GM21528 (cell line): ENCODE measurements around the gene FBXW11.

Experiments
- ATAC-seq: cut with Tn5 transposase; IDR thresholded peaks from one replicate; pipeline ENCODE4 v1.9.1; 2021; ENCODE audit warnings: mild to moderate bottlenecking, moderate library complexity; ENCODE audit not compliant: unreplicated experiment, low FRiP score

The FBXW11 gene

GRCh38 chr5:171986772-171987171 is 19.7 kb downstream of the FBXW11 start:
- no peak for ATAC-seq

DNA sequence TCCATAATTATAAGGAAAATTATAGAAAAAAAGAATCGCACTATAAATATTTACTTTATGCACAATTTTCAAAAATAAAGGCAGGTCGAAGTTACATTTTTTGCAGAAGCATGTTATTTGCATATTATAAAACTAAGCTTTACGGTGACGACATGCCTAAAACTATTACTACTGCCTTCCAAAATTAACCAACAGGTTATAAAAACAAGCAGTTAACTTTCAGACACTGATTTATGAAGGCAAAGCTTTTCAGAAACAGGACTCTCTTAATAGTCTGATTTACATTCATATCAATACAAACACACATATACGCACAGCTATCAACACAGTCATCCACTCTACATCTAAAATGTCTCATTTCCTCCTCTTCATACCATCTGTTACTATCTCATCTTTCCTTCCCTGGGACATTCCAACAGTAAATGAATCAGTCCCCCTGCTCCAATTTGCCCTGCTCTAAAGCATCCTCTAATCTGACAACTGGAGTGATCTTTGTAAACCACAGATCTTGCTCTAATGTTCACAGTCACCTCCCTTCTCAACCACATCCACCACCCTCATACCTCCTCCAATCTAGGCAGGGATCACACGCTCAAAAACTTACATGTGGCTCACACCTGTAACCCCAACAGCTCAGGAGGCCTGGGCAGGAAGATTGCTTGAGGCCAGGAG is 21.6 kb downstream of the FBXW11 start:
- no peak for ATAC-seq

DNA sequence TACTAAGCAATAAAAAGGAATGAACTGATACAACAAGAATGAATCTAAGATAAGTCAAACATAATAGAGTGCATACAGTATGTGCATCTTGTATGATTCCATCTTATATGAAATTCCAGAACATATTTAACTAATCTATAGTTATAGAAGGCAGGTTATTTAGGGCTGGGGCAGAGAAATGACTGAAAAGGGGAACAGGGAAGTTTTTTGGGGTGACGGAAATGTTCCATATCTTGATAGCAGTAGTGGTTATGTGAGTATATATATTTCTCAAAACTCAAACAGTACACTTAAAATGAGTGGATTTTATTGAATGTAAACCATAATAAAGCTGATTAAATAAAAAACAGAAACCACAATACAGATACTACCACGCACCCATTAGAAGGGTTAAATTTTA is 24.6 kb downstream of the FBXW11 start:
- ATAC-seq = no peak

DNA sequence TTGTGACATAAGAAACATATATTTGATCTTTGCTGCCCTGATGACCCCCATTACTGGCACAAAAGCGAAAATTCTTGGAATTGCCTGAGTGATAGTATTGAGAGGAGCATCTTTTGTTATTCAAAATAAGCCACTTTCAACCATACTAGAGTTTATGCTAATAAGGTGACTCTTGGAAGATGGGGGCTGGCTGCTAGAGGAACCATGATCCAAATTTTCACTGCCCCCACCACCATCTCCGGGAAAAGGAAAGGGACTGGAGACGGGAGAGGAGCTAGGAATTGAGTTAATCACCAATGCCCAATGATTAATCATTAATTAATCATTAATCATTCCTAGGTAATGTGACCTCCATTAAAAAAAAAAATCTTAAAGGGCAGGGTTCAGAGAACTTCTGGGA is 25.6 kb downstream of the FBXW11 start:
- no peak for ATAC-seq

DNA sequence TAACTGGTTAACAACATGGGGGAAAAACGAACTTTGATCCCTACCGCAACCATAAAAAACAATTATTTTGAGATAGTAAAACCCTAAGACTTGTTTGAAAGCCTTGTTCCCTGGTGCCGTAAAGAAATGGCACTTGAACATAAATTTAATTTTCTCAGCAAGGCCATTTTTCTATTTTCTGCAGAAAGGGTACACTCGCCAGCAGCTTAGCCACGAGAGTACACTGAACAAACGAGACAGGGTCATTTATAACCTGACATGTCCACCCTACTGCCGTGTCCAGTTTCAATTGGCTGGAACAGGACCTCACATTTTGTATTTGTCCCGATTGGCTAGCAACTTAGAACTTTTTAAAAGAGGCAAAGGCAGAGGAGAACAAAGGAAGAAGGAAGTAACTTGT is 26.8 kb downstream of the FBXW11 start:
- no peak for ATAC-seq

GRCh38 chr5:171978519-171978918 is 27.9 kb downstream of the FBXW11 start:
- ATAC-seq = peak; percentile 51

DNA sequence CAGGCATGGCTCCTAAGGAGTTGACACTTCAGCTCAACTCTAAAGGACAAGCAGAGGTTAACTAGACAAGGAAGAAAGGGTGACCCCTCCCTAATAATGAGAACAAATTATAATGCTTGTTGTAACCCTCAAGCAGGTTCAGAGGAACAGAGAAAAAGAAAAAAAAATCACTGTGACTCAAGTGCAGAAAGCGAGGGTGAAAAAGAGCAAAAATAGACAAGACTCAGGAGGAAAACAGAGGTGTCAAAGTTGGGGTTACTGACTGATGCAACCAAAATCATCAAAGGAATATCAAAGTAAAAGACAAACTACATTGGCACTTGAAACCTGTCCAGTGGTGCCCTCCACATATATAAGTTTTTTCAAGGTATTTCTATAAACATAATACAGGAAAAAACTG is 28.4 kb downstream of the FBXW11 start:
- ATAC-seq = peak; percentile 31

- ATAC-seq = peak; percentile 25
Measured at GRCh38 chr5:171977244-171977950, 29.0 kb downstream of the FBXW11 start.

DNA sequence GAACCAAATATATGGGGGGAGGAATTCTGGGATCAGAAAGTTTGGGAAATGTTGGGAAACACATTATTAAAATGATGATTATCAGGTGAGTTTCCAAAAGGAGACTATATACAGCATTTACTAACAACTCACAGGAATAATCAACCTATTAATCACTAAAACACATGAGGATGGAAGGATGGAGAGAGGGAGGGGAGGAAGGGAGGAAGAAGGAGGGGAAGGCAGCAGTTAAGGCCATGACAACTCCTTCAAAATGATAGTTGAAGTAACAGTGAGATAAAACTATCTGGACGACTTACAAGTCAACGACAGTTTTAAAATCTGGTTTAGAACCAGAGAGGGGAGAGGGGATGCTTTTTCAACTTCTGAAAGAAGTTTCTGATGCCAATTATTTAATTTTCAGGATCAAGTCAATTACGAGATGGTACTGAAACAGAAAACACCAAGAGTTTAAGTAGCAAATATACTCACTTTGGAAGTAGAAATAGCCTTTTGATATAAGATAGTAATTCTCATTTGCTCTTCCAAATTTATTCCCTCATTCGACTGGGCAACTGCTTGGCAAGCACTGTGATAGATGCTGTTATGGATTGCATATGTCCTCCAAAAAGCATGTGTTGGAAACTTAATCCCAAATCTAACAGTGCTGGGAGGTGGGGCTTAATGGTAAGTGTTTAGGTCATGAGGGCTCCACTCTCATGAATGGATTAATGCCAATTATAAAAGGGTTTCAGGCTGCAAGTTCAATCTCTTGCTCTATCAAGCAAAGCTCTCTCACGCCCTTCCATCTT is 30.4 kb downstream of the FBXW11 start:
- no peak for ATAC-seq

- ATAC-seq = no peak
Measured at GRCh38 chr5:171975262-171975876, 31.1 kb downstream of the FBXW11 start.

GRCh38 chr5:171970826-171971225 is 35.6 kb downstream of the FBXW11 start:
- no peak for ATAC-seq

GRCh38 chr5:171969288-171969880 is 37.1 kb downstream of the FBXW11 start:
- no peak for ATAC-seq

DNA sequence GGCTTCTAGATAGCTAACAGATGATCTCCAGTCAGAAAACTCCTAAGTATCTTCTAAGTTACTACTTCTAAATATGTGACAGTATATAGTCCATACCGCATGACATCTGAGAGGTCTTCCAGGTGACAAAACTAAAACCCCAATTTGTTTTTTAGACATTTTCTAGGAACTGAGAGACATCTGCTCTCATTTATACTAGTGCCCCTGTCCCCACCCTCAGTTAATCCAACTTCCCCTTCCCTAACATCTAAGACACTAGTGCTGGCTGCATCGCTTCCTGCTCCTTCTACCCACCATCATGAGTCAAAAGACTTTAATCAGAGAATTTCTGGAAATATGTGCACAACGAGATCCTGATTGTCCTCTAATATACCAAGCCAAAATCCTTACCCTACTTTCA is 37.9 kb downstream of the FBXW11 start:
- ATAC-seq = no peak

DNA sequence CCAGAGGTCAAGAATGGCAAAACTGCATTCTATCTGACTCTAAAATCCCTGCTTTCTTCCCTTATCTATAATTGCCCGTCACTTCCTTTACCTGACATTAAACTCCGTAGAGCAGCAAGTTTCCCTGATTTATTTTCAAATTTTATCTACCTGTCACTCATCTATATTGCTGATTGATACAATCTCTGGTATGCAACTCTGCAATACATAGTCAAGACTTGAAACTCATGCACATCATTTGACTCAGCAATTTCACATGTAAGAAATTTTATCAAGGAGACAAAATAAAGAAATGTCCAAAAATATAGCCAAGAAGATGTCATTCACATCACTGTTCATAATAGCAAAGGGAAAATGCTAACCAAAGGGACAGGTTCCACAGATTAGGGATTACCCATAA is 39.5 kb downstream of the FBXW11 start:
- ATAC-seq = no peak

- ATAC-seq = no peak
Measured at GRCh38 chr5:171966270-171966669, 40.2 kb downstream of the FBXW11 start.

- ATAC-seq = no peak
Measured at GRCh38 chr5:171965745-171966144, 40.7 kb downstream of the FBXW11 start.

DNA sequence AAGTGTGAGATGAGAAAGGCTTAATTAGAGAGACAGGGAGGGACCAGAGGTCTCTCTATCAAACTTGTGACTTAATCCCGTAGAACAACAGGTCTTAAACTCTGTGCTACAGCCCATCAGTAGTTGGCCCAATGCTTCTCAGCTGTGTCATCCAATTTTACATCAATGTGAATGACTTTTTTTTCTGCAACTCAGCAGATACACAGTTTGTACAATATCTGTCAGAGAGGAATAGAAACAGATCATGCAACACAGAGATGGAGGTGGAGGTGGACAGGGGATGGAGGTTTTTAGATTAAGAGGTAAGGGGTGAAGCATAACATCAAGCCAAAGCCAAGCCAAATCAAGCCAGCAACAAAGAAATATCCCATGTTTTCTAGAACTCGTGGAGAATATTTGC is 43.0 kb downstream of the FBXW11 start:
- ATAC-seq = no peak

DNA sequence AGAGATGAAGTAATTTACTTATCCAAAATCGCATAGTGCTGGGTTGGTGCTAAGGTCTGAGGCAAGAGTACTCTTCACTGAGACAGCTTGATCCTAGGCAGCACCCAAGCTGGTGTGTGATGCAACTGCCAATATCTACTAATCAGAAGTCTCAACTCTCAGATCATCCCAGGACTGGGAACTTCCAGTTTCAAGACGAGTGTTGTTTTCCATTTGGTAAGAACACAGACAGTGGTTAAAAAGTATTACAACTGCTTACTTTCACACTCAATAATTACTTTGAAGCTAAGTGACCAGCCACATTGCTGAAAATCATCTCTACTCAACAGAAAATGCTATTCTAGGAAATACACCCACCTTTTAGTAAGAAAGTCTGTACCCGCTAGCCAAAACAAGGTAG is 45.3 kb downstream of the FBXW11 start:
- ATAC-seq = peak; percentile 59

GRCh38 chr5:171957591-171958251 is 48.7 kb downstream of the FBXW11 start:
- ATAC-seq = no peak

- ATAC-seq = no peak
Measured at GRCh38 chr5:171956887-171957495, 49.4 kb downstream of the FBXW11 start.
